ENCODE results near the gene FATE1.

The FATE1 gene

DNA sequence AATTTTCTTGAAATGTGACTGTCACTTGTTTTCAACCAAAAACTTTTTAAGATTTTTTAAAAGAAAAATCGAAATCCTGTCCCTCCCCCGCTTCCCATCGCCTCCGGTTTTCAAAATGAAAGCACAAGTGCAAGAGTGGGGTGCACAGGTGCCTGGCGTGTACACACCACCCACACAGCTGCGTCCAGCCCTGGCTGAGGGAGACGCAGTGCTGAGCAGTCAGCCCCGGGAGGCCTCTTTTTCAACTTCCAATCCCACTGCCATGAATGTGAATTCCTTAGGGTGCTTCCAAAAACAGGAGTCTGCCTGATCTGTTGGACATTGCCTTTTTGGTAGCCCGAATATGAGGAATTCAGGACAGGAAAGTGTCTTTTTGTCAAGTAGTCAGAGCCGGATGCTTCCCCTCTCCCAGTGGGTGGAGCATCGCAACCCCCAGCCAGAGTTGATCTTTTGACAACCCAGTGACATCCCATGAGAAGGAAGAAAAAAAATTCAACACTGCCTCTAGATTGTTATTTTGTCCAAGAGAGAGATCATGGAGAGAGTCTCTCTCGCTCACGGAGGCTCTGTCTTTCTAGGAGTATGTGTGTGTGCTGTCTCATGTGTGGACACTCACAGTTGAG lies 11.7 kb upstream of the FATE1 start:
- DNase-seq, result no peak

DNA sequence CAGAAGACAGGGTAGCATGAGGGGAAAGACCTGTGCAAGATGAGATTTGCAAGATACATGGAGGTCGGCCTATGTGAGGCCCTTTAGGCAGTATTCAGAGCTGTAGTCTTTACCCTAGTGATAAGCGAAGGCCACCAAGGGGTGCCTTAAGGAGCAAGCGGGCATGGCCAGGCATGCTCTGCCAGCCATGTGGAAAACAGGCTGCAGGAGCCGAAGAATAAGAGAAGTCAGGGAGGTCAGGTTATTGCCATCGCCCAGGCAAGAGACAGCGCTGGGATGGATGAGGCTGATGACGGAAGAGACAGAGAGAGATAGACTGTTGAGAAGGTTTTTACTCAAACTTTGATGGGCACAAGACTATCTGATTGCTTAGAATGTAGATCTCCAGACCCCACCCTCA lies 7.0 kb upstream of the FATE1 start:
- DNase-seq, result no peak

DNA sequence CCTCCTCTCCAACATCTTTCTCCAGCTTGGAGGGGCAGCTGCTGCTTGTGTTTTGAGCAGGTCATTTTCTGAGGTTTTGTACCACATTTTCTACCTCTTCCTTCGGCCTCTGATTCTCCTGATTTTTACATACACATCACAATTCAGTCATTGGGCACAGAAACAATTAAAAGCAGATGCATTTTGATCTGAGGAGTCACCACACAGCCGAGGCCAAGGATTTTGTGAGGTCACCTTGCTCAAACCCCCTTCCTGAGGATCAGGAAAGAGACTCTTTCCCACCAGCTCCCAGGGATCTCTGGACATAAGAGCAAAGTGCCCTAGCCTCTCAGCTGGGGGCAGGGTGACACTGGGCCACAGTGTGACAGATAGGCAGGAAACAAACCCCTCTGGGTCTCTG lies 5.4 kb upstream of the FATE1 start:
- DNase-seq, result no peak

DNA sequence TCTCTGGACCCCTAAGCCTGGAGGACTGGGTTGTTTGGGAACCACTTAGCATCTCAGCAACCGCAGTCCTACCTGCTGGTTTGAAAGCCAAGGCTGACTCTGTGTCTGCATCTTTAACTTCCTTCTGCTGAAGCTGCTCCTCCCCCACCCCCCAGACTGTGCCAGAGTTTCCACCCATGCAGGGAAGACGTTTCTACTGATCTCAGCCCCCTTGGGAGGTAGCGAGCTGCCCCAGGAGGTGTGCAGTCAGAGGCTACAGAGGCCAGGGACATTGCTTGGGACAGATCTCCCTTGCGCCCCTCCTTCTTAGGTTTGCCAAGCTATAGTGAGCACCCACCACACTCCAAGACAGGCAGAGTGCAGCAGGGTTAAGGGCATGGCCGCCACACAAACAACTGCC lies 4.7 kb upstream of the FATE1 start:
- no peak for DNase-seq

DNA sequence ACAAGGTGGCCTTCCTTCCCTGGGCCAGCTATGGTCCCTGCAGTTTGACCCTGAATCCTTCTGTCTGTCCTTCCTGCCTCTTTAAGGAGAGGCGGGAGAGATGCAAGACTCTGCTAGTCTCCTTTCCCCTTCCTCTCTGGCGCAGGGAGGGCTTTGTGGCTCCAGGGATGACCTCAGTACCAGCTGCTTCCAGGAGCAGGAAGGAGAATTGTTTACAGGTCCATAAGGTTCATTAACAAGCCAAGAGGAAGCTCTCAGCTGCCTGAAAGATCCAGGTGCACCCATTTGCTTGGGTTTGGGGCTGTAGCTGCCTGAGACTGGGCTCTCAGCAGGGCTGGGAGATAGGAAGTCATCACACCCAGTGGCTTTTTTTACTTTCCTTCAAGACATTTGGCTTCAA lies 4.0 kb upstream of the FATE1 start:
- DNase-seq, result no peak

DNA sequence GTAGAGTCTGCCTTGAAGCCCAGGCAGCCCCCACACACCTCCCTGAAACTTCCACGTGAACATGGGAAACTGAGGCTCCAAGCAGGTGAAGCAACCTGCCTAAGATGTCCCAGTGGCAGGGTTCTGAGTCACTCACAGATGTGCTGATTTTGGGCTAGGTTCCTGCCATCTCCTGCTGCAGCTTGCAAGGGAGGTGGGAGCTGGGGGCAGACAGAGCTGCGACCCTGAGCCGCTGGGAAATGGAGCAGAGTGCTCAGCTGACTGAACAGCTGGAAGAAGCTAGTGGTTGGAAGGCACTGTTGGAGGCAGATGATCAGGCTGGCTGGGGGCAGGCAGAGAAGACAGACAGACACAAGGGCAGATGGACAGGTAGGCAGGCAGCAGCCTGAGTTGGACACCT lies 3.6 kb upstream of the FATE1 start:
- no peak for DNase-seq

DNA sequence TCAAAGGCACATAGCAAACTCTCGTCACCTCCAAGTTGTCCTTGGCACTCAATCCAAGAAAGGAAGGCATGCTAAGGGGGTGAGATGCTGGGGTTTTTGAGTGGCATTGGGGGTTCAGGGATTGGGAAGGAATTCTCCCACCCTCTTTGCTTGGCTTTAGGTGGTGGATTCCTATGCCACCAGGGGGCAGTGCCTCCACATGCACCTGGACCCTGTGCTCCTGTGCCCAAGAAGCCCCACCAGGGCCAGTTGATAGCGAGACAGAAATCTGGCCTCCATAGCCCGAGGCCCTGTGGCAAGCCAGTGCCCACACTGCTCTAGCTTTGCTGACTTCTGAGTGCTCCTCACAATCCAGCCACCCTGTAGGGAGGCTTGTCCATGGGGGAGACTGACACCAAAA lies 2.0 kb upstream of the FATE1 start:
- DNase-seq, result no peak

DNA sequence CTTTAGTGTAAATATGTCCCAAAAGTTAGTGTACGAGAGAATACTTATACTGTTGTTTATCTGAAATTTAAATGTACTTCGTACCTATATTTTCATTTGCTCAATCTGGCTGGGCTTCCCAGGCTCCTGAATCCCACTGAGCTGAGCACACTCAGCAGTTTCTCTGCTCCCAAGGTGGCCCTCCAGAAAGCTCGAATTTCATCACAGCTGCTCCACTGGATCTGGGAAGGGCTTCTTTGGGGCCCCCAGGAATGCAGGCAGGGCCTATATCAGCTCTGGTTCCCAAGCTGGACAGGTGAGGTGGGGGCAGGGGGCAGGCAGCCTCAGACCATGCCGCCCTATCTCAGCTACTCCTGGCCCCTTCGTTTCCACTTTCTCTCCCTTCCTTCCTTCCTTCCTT lies 1.5 kb upstream of the FATE1 start:
- DNase-seq, result no peak

DNA sequence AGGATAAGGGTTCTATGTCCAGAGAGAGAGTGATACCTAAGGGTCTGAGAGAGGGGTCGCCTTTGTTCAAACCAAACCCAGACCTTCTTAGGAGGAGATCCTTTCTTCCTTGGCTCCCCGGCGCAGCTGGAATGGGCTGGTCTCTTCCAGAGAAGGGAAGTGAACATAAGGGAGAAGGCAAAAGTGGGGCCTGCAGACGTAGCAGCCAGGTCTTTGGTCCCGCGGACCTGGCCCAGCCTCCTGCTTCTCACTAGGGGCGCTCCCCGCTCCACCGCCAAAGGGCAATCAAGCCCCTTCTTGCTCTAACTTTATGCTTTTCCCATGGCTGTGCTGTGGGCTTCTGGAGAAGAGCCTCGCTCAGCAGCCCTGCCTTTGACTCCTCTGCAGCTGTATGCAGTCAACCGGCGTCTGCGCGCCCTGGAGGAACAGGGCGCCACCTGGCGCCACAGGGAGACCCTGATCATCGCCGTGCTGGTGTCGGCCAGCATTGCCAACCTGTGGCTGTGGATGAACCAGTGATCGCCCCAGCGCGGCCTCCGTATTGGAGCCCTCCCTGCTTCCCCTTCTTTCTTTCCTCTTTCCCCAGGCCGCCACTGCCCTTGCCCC lies 6.5 kb downstream of the FATE1 start:
- DNase-seq, result no peak

DNA sequence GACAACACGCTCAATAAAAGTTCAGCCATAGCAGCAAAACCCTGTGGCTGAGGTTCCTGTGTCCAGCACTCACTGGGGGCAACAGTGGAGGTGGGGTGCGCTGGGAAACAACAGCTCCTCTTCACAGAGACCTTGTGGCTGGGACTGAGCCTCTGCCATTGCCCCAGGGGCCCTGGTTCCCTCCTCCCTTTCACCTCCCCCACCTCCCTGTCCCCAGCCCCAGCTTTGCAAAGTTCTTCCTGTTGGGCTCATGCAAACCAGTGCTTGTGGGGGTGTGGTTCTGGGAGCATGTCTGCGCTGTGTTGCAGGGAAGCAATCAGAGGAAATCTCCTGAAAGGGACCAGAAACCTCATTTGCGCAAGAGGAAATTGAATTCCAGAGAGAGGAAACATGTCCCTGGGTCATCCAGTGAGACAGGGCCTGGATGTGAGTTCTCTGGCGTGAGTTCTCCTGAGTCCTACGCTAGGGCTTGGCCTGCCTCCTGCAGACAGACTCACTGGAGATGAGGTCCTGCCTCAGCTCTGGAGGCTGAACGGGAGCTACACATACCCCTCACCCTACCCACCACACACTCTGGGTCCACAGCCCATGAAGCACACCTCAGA lies 7.4 kb downstream of the FATE1 start:
- DNase-seq, result no peak

DNA sequence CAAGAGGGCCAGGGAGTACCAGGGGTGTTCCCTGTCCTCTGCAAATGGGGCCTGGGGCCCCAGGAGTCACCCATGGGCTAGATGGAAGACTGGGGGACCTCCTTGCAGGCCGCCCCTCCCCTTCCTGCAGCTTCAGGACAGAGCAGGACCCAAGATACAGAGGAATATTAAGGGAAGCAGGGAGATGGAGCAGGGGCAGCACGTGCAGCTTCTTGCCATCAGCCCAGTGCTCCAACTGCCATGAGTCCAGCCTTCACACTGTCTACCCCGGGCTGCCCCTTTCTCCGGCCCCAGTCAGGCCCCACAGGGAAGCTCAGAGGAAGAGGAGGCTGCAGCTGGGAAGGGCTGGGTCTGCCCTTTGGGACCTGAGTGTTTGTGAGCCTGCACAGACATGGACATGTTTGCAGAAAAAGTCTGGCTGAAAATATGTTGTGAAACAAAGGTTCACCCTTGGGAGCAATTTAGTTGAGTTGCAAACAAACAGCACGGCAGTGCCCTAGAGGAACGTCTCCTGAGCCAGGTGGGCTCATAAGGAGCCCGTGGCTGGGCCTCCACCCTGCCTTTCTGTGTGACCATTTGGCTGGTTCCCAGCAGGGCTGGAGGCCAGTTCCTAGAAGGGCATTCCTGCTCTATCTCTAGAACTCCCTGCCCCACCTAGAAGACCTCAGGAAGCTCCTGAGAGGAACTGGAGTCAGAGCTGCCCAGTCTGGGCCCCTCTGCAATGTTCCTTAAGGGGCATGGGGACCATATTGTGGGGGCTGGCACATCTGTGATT lies 8.9 kb downstream of the FATE1 start:
- DNase-seq, result no peak

DNA sequence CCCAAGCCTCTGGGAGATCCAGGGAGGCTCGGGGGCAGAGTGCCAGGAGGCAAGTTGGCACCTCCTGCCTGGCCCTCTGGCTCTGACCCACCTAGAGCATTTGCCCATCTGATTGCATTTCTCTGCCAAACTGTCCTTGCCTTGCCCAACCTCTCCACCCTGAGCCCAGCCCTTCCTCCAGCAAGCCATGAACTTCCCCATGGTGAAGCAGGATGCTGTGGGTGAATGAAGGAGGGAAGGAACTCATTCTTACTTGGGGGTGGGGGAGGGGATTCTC lies 9.4 kb downstream of the FATE1 start:
- no peak for DNase-seq

DNA sequence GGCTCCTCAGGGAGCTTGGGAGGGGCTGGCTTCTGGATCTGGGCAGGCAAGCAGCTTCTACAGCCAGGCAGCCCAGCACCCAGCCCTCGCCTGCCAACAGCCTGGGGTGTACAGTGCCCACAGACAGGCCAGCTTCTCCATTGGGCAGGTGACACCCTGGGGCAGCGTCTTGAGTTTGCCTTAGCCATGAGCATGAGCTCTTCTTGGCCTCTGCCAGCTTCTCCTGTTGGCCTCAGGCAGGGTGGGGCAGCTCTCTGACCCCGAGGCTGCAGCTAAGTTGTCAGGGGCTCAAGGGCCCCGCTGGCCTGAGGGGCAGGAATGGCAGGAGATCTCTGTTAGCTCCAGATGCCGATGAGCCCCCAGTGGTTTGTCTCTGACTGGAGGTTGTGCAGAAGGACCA lies 10.9 kb downstream of the FATE1 start:
- DNase-seq, result no peak

DNA sequence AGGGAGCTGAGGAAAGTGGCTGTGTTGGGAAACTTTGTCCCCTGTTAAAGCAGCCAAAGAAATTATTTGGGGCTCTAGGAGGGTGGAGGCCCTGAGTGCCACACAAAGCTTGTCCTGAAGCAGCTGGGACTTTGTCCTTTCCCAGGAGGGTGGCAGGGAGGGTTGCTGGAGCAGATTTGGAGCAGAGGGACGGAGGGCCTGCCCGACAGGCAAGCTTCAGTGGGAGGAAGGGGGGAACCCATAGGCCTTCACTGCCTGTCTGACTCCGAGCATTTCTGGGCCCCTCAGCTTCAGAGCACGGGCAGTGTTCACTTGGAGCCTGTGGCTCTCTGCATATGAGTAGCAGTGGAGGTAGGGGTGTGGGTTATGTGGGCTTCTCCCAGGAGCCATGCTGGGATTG lies 11.5 kb downstream of the FATE1 start:
- no peak for DNase-seq

DNA sequence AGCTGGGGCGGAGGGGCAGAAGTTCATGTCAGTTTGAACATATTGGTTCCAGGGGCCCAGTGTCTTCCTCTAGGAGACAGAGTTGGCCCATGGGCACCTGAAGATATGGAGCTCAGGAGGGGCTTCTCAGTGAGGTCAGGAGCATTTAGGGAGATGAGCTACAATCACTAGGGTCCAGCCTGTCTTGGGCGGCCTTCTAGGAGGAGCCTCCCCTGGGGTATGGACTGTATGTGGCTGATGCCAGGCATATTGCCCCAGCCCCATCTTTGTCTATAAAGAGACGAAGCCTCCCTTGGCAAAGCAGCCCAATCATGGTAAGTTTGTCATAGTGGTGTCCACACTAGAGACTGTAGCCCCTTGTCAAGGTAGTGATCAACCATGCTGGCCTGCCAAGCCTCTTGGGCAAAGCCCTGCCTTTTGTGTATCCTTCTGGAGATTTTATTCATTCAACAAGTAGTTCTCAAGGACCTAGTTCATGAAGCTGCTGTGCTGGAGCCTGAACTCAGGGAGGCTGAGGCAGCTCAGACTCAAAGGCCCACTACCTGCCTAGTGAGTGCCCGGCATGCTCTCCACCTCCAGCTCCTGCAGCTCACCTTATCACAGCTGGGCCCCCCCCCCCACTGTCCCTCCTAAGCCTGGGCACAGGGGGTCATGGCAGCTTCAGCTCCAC lies 13.4 kb downstream of the FATE1 start:
- DNase-seq, result no peak

DNA sequence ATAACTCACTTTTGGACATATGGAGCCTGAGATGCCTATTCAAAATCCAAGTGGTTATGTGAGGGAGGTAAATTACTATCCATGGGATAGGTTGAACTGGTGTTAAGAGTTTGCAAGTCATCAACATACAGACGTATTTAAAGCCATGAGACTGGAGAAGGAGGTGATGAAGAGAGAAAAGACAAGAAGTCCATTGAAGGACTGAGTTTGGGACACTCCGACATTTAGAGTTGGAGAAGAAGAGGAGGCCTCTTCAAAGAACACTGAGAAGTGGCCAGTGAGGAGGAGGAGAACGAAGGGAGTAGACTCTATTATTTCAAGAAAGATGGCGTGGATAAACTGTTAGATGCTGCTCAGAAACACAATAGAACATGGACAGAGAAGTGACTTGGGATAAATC lies 18.6 kb downstream of the FATE1 start, which contains the start of gene CNGA2:
CNGA2 (plus strand) TSS at position 301 of the 400 bp plus-strand sequence. CDS start 3,738 bp downstream, outside the sequence.
- DNase-seq, result no peak

DNA sequence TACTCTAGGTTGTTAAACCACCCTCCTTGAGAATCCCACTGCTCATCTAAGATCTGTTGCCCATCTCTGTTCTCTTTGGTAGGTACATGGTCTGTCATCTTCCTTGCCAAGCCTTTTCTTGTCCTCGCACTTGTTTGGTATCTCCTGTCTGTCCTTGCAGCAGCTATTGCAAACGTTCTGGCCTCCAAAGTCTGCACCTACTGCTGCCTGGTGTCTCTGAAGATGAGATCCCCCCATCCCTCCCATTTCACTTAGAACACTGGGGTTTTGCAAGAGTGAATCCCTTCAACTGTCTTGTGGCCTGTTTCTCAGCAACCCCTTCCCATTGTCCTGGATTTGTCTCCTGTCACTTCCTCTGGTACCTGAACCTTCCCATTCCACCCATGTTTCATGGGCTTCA lies 19.4 kb downstream of the FATE1 start:
- no peak for DNase-seq

DNA sequence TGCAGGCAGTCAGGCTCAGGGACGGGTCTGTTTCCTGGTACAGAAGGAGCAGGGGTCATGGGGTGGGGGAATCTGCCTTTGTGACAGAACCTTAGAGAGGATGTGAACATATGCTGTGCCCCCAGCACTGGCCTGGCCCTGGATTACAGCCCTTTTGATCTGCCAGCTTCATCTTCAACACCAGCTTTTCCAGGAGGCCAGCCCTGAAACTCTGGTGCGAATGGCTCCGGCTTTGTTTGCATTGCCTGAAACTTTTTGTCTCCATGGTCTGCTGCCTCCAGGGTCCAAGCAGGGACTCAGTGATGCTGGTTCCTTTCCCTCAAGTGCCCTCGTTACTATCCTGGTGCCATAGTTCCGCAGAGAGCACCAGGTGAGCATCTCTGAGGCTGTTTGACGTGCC lies 20.9 kb downstream of the FATE1 start:
- DNase-seq, result no peak

DNA sequence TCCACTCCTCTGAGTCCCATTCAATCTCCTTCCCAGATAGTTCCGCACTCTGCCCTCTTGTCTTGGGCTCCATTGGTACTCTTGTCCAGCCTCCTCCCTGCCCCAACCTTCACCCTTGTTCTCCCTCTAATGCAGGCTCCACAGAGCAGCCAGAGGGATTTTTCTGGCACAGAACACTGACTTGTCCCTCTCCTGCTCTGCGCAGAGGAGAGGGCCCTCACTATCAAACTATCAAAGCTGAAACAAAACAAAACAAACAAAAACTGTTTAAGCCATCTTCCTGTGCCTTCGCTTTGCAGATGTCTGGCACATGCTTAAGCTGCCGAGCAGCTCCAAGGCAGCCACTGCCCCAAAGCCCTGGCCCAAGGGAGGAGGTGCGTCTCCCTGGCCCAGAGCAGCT lies 21.7 kb downstream of the FATE1 start:
- DNase-seq, result no peak

DNA sequence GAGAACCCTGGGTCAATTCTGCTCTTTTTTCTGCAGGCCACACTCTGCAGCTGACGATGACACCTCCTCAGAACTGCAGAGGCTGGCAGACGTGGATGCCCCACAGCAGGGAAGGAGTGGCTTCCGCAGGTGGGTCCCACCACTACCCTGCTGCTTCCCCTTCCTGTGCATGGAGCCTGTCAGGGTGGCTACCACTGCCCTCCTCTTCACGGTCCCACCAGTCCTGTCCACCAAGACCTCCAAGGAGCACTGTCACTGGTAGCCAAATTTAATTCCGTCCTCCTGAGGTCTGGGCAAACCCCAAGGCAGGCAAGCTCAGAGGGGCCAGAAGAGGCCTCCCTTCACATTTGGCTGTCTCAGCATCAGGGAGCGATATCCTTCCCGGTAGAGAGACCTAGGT lies 22.9 kb downstream of the FATE1 start:
- no peak for DNase-seq

DNA sequence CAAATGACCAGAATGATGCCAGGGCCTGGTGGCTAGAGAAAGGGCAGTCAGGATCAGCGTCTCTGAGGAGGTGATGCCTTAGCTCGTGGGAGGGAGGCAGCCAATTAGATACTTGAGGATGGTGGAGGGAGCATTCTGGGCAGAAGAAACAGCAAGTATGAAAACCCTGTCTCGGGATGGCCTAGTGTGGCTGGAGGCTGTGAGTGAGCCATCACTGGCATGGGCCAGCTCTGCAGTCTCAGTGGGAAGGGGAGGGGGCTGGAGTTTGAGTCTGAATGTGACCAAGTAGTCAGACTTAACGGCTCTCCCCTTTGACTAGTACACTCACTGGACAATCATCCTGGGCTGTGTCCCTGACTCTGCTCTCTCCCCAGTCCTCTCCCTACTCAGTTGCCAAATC lies 25.8 kb downstream of the FATE1 start:
- DNase-seq, result no peak

DNA sequence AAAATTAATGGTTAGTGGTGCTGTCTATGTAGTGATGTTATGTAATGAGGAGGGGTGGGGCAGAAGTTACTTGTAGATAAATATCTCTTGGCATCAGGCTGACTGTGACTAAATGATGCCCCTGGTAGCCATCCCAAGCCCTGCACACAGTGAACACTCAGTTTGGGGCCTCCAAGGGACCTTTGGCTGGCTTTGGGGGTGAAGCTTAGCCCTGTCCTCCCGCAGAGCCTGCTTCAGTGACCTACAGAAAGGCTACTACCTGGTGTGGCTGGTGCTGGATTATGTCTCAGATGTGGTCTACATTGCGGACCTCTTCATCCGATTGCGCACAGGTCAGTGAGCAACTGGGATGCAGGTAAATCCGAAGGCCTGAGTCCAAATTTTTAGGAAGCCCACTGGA lies 26.5 kb downstream of the FATE1 start:
- no peak for DNase-seq

DNA sequence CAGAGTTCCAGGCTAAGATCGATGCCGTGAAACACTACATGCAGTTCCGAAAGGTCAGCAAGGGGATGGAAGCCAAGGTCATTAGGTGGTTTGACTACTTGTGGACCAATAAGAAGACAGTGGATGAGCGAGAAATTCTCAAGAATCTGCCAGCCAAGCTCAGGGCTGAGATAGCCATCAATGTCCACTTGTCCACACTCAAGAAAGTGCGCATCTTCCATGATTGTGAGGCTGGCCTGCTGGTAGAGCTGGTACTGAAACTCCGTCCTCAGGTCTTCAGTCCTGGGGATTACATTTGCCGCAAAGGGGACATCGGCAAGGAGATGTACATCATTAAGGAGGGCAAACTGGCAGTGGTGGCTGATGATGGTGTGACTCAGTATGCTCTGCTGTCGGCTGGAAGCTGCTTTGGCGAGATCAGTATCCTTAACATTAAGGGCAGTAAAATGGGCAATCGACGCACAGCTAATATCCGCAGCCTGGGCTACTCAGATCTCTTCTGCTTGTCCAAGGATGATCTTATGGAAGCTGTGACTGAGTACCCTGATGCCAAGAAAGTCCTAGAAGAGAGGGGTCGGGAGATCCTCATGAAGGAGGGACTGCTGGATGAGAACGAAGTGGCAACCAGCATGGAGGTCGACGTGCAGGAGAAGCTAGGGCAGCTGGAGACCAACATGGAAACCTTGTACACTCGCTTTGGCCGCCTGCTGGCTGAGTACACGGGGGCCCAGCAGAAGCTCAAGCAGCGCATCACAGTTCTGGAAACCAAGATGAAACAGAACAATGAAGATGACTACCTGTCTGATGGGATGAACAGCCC lies 28.0 kb downstream of the FATE1 start:
- DNase-seq, result no peak
